Tibial nerve (tissue), 3 donors: ENCODE measurements around the gene ONECUT1.

ENCODE experiments used
- POLR2A ChIP-seq, 2 donors: fragments of 450-650 bp; IDR thresholded peaks; one replicate each; pipeline ENCODE4 v1.6.1; 2017; ENCODE audit warnings: antibody characterized with exemption in 2 of 2, mild to moderate bottlenecking in 2 of 2, moderate library complexity in 2 of 2
- TF ChIP-seq, protein P1 (sequence below), 5 experiments: fragments of 200-600 bp in 3 of 5; fragments of 450-650 bp in 2 of 5; sonication (generic) in 3 of 5; IDR thresholded peaks; one replicate each; pipeline ENCODE4 v1.5.1; 2016 to 2019; ENCODE audit warnings: antibody characterized with exemption in 5 of 5, mild to moderate bottlenecking in 3 of 5, moderate library complexity in 2 of 5

DNA sequence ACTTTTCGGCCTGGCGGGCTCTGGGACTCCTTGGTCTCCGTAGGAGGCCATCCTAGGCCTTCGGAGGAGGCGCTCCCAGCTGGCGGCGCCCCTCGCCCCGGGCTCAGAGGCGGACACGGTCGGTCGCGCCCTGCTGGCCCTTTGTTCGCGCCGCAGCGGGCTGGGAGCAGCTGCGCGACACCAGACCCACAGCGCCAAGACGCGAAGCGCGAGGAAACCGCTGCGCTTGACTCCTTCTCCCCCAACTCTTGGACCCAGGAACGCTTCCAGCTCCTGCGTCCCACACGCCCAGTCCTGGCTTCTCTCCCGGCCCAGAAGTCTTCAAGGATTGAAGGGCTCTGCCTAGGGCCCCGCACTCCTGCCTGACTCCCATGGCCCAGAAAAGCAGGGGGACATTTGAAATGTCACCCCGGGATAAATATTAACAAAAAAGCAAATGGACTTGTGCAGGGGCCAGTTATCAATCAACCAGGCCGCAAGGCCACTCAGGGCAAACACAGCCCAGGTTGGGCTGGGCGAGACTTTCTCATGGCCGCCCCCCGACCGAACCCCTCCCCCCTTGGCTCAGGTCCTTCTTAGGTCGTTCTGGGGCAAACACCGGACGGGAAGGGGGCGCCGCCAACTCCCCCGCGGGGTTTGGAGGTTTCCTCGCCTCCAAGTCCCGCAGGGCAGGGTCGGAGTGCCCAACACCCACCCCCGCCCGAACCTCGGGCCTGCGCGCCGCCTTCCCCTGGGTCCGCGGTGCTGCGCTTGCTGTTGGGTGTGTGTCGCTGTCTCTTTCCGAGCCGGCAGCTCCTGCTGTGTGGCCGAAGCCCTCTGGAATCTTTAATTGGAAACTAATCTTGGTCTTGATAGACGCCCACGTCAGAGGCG lies 5.1 kb downstream of the ONECUT1 start:
- TF ChIP-seq, protein P1, sequence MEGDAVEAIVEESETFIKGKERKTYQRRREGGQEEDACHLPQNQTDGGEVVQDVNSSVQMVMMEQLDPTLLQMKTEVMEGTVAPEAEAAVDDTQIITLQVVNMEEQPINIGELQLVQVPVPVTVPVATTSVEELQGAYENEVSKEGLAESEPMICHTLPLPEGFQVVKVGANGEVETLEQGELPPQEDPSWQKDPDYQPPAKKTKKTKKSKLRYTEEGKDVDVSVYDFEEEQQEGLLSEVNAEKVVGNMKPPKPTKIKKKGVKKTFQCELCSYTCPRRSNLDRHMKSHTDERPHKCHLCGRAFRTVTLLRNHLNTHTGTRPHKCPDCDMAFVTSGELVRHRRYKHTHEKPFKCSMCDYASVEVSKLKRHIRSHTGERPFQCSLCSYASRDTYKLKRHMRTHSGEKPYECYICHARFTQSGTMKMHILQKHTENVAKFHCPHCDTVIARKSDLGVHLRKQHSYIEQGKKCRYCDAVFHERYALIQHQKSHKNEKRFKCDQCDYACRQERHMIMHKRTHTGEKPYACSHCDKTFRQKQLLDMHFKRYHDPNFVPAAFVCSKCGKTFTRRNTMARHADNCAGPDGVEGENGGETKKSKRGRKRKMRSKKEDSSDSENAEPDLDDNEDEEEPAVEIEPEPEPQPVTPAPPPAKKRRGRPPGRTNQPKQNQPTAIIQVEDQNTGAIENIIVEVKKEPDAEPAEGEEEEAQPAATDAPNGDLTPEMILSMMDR (IDR thresholded peaks at IDR 0.05) = no peak
- no peak for TF ChIP-seq POLR2A (IDR thresholded peaks at IDR 0.05)
